Astrocyte (in vitro differentiated cells and primary cell): ENCODE data around the gene ARHGEF40. TPM values are rescaled to one million over a fixed set of nuclear protein-coding genes. Genes with fewer than 3 reads are reported as not detected.
A peak's percentile ranks its signal among the peaks of the same experiment; 100 is the strongest.

ENCODE experiments used
- DNase-seq: peaks from one replicate; pipeline ENCODE4 v3.0.0-alpha.2; 2010; ENCODE audit warnings: low read depth
- FAIRE-seq: peaks from 2 replicates; lab custom pipeline; 2011; peaks lifted over from hg19 to GRCh38; lab: Jason Lieb, UNC
- H2AFZ ChIP-seq: 2 replicates; pipeline ENCODE4 v1.6.0; 2012; ENCODE audit warnings: low read depth, low read length, inconsistent platforms
- H3K27ac ChIP-seq: 2 replicates; pipeline ENCODE4 v1.5.1; 2011; ENCODE audit warnings: low read depth, low read length, inconsistent platforms
- H3K27me3 ChIP-seq: 2 replicates; pipeline ENCODE4 v1.6.0; 2011; ENCODE audit warnings: low read length, inconsistent platforms; ENCODE audit not compliant: insufficient read depth
- H3K36me3 ChIP-seq: 2 replicates; pipeline ENCODE4 v1.5.1; 2011; ENCODE audit warnings: low read length, inconsistent platforms; ENCODE audit not compliant: insufficient read depth
- H3K4me1 ChIP-seq: 2 replicates; pipeline ENCODE4 v1.5.1; 2011; ENCODE audit warnings: low read length, inconsistent platforms; ENCODE audit not compliant: insufficient read depth
- H3K4me2 ChIP-seq: 2 replicates; pipeline ENCODE4 v1.6.0; 2012; ENCODE audit warnings: low read length, inconsistent platforms
- H3K4me3 ChIP-seq: 2 replicates; pipeline ENCODE4 v1.5.1; 2011; ENCODE audit warnings: low read depth, mild to moderate bottlenecking, low read length, inconsistent platforms; ENCODE audit not compliant: insufficient read depth
- H3K79me2 ChIP-seq: 2 replicates; pipeline ENCODE4 v1.6.0; 2012; ENCODE audit warnings: mild to moderate bottlenecking, low read length, inconsistent platforms; ENCODE audit not compliant: insufficient read depth
- H3K9ac ChIP-seq: 2 replicates; pipeline ENCODE4 v1.6.0; 2012; ENCODE audit warnings: mild to moderate bottlenecking, low read length, inconsistent platforms
- H3K9me3 ChIP-seq: 2 replicates; pipeline ENCODE4 v1.5.1; 2012; ENCODE audit warnings: low read depth, mild to moderate bottlenecking, low read length, inconsistent platforms; ENCODE audit not compliant: insufficient read depth
- H4K20me1 ChIP-seq: 2 replicates; pipeline ENCODE4 v1.6.0; 2012; ENCODE audit warnings: low read length, inconsistent platforms; ENCODE audit not compliant: insufficient read depth
- H3K27ac Mint-ChIP-seq: one replicate; pipeline ENCODE4 v1.8.0; 2021; ENCODE audit warnings: mild to moderate bottlenecking, mixed read lengths; ENCODE audit not compliant: unreplicated experiment
- H3K27me3 Mint-ChIP-seq: one replicate; pipeline ENCODE4 v1.8.0; 2021; ENCODE audit warnings: low read depth, mixed read lengths; ENCODE audit not compliant: unreplicated experiment
- H3K36me3 Mint-ChIP-seq: one replicate; pipeline ENCODE4 v1.8.0; 2021; ENCODE audit warnings: low read depth, mixed read lengths; ENCODE audit not compliant: unreplicated experiment
- H3K4me1 Mint-ChIP-seq: one replicate; pipeline ENCODE4 v1.8.0; 2021; ENCODE audit warnings: low read depth, mixed read lengths; ENCODE audit not compliant: unreplicated experiment
- H3K4me3 Mint-ChIP-seq: one replicate; pipeline ENCODE4 v1.8.0; 2021; ENCODE audit warnings: mild to moderate bottlenecking, moderate library complexity, mixed read lengths; ENCODE audit not compliant: unreplicated experiment
- H3K9me3 Mint-ChIP-seq: one replicate; pipeline ENCODE4 v1.8.0; 2021; ENCODE audit warnings: mild to moderate bottlenecking, mixed read lengths; ENCODE audit not compliant: unreplicated experiment
- EZH2 ChIP-seq: IDR thresholded peaks from 2 replicates; pipeline ENCODE4 v1.6.1; 2012; ENCODE audit warnings: mild to moderate bottlenecking, low read length, inconsistent platforms; ENCODE audit not compliant: insufficient read depth
- total RNA-seq: library from RNA; stranded (reverse); gene quantifications from 2 replicates; pipeline ENCODE4 v1.2.1, GENCODE V29; 2021
- TF ChIP-seq, protein P1 (sequence below): IDR thresholded peaks from 2 replicates; pipeline ENCODE4 v1.5.1; 2011; ENCODE audit warnings: low read depth, mild to moderate bottlenecking, inconsistent platforms, low read length, moderate library complexity; ENCODE audit not compliant: insufficient read depth

Gene ARHGEF40
- total RNA-seq, 1 donor from 2014 or later = 99.9 TPM

DNA sequence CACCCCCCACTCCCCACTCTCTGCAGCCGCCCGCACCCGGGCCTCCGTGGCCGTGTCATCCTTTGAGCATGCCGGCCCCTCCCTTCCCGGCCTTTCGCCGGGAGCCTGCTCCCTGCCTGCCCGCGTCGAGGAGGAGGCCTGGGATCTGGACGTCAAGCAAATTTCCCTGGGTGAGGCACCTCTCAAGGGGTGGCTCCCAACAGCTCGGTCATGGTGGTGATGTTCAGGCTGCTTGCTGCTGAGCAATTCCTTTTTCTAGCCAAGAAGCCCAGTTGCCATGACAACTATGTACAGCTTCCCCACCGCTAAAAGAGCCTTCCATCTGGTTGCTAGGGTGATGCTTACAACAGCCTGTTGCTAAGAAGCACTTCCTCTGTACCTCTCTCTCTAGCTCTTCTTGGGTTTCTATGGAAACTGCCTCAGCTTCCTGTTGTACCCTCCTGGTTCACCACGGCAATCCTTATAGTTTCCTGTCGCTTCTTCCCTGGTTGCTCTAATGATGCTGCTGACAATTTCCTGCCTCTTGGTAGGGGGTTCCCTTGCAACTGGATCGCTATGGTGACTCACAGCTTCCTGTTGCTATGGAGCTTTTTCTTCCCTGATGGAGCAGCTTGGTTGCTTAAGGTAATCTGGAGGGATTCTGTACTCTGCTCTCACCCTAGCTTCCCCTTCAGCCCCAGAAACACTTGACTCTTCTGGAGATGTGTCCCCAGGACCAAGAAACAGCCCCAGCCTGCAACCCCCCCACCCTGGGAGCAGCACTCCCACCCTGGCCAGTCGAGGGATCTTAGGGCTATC is 17.4 kb downstream of the ARHGEF40 start:
- FAIRE-seq = peak; percentile 90
- Mint-ChIP-seq H3K27me3 (no peaks in the 10 kb centered on the region), H3K27ac (peak overlapping the region; percentile 92), H3K4me3 (no peak overlapping the region), H3K36me3 (peaks cover 37% of the 10 kb centered on the region), H3K9me3 (no peaks in the 10 kb centered on the region), H3K4me1 (peaks cover 36% of the 10 kb centered on the region)
- Histone ChIP-seq H3K79me2 (no peaks in the 10 kb centered on the region), H3K36me3 (peaks cover 38% of the 10 kb centered on the region), H3K9ac (peak overlapping the region; percentile 68), H3K9me3 (no peaks in the 10 kb centered on the region), H2AFZ (no peak overlapping the region), H3K27me3 (no peaks in the 10 kb centered on the region), H3K4me1 (peaks cover 28% of the 10 kb centered on the region), H3K27ac (peak overlapping the region; percentile 89), H3K4me3 (no peak overlapping the region), H4K20me1 (peaks cover 44% of the 10 kb centered on the region), H3K4me2 (peak overlapping the region; percentile 31)
- DNase-seq = peak; percentile 93
- TF ChIP-seq, protein P1, sequence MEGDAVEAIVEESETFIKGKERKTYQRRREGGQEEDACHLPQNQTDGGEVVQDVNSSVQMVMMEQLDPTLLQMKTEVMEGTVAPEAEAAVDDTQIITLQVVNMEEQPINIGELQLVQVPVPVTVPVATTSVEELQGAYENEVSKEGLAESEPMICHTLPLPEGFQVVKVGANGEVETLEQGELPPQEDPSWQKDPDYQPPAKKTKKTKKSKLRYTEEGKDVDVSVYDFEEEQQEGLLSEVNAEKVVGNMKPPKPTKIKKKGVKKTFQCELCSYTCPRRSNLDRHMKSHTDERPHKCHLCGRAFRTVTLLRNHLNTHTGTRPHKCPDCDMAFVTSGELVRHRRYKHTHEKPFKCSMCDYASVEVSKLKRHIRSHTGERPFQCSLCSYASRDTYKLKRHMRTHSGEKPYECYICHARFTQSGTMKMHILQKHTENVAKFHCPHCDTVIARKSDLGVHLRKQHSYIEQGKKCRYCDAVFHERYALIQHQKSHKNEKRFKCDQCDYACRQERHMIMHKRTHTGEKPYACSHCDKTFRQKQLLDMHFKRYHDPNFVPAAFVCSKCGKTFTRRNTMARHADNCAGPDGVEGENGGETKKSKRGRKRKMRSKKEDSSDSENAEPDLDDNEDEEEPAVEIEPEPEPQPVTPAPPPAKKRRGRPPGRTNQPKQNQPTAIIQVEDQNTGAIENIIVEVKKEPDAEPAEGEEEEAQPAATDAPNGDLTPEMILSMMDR = no peak
- TF ChIP-seq EZH2 = no peak

DNA sequence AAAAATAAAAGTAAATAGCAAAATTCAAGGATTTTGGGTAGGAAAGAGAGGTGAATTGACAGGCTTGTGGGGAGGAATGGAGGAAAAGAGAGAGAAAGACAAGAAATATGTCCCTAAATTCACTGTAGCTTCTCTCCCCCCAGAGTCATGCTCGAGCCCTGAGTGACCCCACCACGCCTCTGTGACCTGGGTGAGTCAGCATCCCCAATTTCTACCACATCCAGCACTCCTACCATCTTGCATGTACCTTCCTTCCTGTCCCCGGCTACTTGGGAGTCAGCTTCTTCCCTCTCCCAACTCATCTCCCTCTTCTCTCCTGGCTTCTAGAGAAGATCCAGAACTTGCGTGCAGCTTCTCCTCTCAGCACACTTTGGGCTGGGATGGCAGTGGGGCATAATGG is 18.6 kb downstream of the ARHGEF40 start:
- Histone ChIP-seq H3K27me3 (no peaks in the 10 kb centered on the region), H3K79me2 (no peaks in the 10 kb centered on the region), H3K9me3 (no peaks in the 10 kb centered on the region), H3K4me2 (no peak overlapping the region), H3K27ac (no peak overlapping the region), H3K9ac (no peak overlapping the region), H4K20me1 (peaks cover 50% of the 10 kb centered on the region), H2AFZ (no peak overlapping the region), H3K36me3 (peaks cover 32% of the 10 kb centered on the region), H3K4me1 (peaks cover 29% of the 10 kb centered on the region), H3K4me3 (no peak overlapping the region)
- H3K4me1 Mint-ChIP-seq = peaks cover 43% of the 10 kb centered on the region
- peak overlapping the region; percentile 86 for H3K27ac Mint-ChIP-seq
- DNase-seq (no peak), FAIRE-seq (no peak)
- no peaks in the 10 kb centered on the region for H3K9me3 Mint-ChIP-seq
- no peak overlapping the region for H3K4me3 Mint-ChIP-seq
- no peaks in the 10 kb centered on the region for H3K27me3 Mint-ChIP-seq
- TF ChIP-seq, protein P1 = no peak
- no peak for TF ChIP-seq EZH2
- peaks cover 32% of the 10 kb centered on the region for H3K36me3 Mint-ChIP-seq

DNA sequence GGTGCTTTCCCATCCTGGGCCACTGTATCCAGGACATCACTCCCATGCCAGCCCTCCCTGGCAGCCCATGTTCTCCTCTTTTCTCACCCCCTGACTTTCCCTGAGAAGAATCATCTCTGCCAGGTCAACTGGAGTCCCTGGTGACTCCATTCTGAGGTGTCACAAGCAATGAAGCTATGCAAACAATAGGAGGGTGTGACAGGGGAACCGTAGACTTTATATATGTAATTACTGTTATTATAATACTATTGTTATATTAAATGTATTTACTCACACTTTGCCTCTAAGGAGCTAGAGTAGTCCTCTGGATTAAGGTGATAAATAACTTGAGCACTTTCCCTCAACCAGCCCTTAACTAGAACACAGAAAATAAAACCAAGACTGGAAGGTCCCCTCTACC is 19.2 kb downstream of the ARHGEF40 start:
- Histone ChIP-seq H3K4me2 (no peak overlapping the region), H3K9ac (no peak overlapping the region), H3K4me1 (peaks cover 33% of the 10 kb centered on the region), H3K36me3 (peaks cover 28% of the 10 kb centered on the region), H2AFZ (no peak overlapping the region), H3K27ac (no peak overlapping the region), H3K4me3 (no peak overlapping the region), H3K27me3 (no peaks in the 10 kb centered on the region), H3K9me3 (no peaks in the 10 kb centered on the region), H4K20me1 (peaks cover 54% of the 10 kb centered on the region), H3K79me2 (no peaks in the 10 kb centered on the region)
- DNase-seq (no peak), FAIRE-seq (no peak)
- TF ChIP-seq, protein P1 = no peak
- no peak for TF ChIP-seq EZH2
- H3K36me3 Mint-ChIP-seq = peaks cover 28% of the 10 kb centered on the region
- H3K4me3 Mint-ChIP-seq = no peak overlapping the region
- peaks cover 45% of the 10 kb centered on the region for H3K4me1 Mint-ChIP-seq
- no peaks in the 10 kb centered on the region for H3K9me3 Mint-ChIP-seq
- no peaks in the 10 kb centered on the region for H3K27me3 Mint-ChIP-seq
- peak overlapping the region; percentile 86 for H3K27ac Mint-ChIP-seq
